Neural cell (in vitro differentiated cells): Measurements from ENCODE around the gene RECK. TPM values are rescaled to one million over a fixed set of nuclear protein-coding genes. Genes with fewer than 3 reads are reported as not detected.

Experiments used
- H2AFZ ChIP-seq: fragments of 200-600, 300-800 bp; sonication (generic), shearing (Covaris generic); 2 replicates; pipeline ENCODE4 v1.6.0; 2014; ENCODE audit warnings: low read depth, mild to moderate bottlenecking, antibody characterized with exemption, low read length, moderate library complexity
- H3F3A ChIP-seq: fragments of 200-600 bp; shearing (Covaris generic); 2 replicates; pipeline ENCODE4 v1.6.1; 2016; ENCODE audit warnings: mild to moderate bottlenecking, moderate library complexity, mixed read lengths, antibody characterized with exemption, low read length; ENCODE audit not compliant: insufficient read depth, poor library complexity, severe bottlenecking
- H3K27ac ChIP-seq: fragments of 200-600, 300-800 bp; sonication (generic), shearing (Covaris generic); 2 replicates; pipeline ENCODE4 v1.5.1; 2014; ENCODE audit warnings: mild to moderate bottlenecking, low read length, moderate library complexity
- H3K27me3 ChIP-seq: fragments of 300-800, 200-600 bp; sonication (generic), shearing (Covaris generic); 2 replicates; pipeline ENCODE4 v1.6.0; 2014; ENCODE audit warnings: mild to moderate bottlenecking, low read depth, low read length, moderate library complexity; ENCODE audit not compliant: insufficient read depth
- H3K36me3 ChIP-seq: fragments of 300-800, 200-600 bp; sonication (generic), shearing (Covaris generic); 2 replicates; pipeline ENCODE4 v1.5.1; 2014; ENCODE audit warnings: mild to moderate bottlenecking, antibody characterized with exemption, low read length, moderate library complexity; ENCODE audit not compliant: insufficient read depth
- H3K4me2 ChIP-seq: fragments of 300-800, 200-600 bp; sonication (generic), shearing (Covaris generic); 2 replicates; pipeline ENCODE4 v1.6.0; 2014; ENCODE audit warnings: mild to moderate bottlenecking, low read length
- H3K4me3 ChIP-seq: fragments of 300-800, 200-600 bp; sonication (generic), shearing (Covaris generic); 2 replicates; pipeline ENCODE4 v1.5.1; 2014; ENCODE audit warnings: mild to moderate bottlenecking, low read length, moderate library complexity
- H3K79me2 ChIP-seq: fragments of 200-600 bp; shearing (Covaris generic); replicated peaks from 2 replicates; pipeline ENCODE4 v1.6.0; 2014; ENCODE audit warnings: mild to moderate bottlenecking, low read length, moderate library complexity; ENCODE audit not compliant: insufficient read depth
- H3K9ac ChIP-seq: fragments of 300-800, 200-600 bp; sonication (generic), shearing (Covaris generic); 2 replicates; pipeline ENCODE4 v1.6.1; 2016; ENCODE audit warnings: mild to moderate bottlenecking, low read length, mixed read lengths
- H3K9me2 ChIP-seq: fragments of 200-600 bp; shearing (Covaris generic); 2 replicates; pipeline ENCODE4 v1.6.1; 2016; ENCODE audit warnings: mild to moderate bottlenecking, low read length, mixed read lengths; ENCODE audit not compliant: insufficient read depth
- H3K9me3 ChIP-seq: fragments of 200-600, 300-800 bp; sonication (generic), shearing (Covaris generic); 2 replicates; pipeline ENCODE4 v1.6.1; 2016; ENCODE audit warnings: mild to moderate bottlenecking, mixed run types, low read length, moderate library complexity, mixed read lengths
- H4K20me1 ChIP-seq: fragments of 200-600 bp; shearing (Covaris generic); 2 replicates; pipeline ENCODE4 v1.6.1; 2016; ENCODE audit warnings: mild to moderate bottlenecking, mixed run types; ENCODE audit not compliant: insufficient read depth
- CTCF ChIP-seq: fragments of 450-650 bp; IDR thresholded peaks from 2 replicates; pipeline ENCODE4 v1.5.1; 2014; ENCODE audit warnings: antibody characterized with exemption, mild to moderate bottlenecking, moderate library complexity; ENCODE audit not compliant: poor library complexity, severe bottlenecking
- EP300 ChIP-seq: fragments of 450-650 bp; conservative IDR thresholded peaks from 2 replicates; pipeline ENCODE4 v1.6.1; 2014; ENCODE audit warnings: antibody characterized with exemption, mild to moderate bottlenecking, moderate library complexity; ENCODE audit not compliant: poor library complexity, severe bottlenecking
- EZH2 ChIP-seq: fragments of 200-600, 300-800 bp; shearing (Covaris generic), sonication (generic); IDR thresholded peaks from 2 replicates; pipeline ENCODE4 v1.6.1; 2014; ENCODE audit warnings: antibody characterized with exemption, low read length, borderline replicate concordance, mild to moderate bottlenecking; ENCODE audit not compliant: insufficient read depth, poor library complexity, severe bottlenecking
- MXI1 ChIP-seq: fragments of 450-650 bp; conservative IDR thresholded peaks from 2 replicates; pipeline ENCODE4 v1.6.1; 2014; ENCODE audit warnings: antibody characterized with exemption, mild to moderate bottlenecking; ENCODE audit not compliant: poor library complexity, severe bottlenecking
- POLR2AphosphoS5 ChIP-seq: IDR thresholded peaks from 2 replicates; pipeline ENCODE4 v1.6.1; 2012
- RAD21 ChIP-seq: fragments of 450-650 bp; conservative IDR thresholded peaks from 2 replicates; pipeline ENCODE4 v1.6.1; 2014; ENCODE audit warnings: antibody characterized with exemption, mild to moderate bottlenecking, moderate library complexity
- REST ChIP-seq: IDR thresholded peaks from 2 replicates; pipeline ENCODE4 v1.6.1; 2012; ENCODE audit warnings: borderline replicate concordance
- SMC3 ChIP-seq: fragments of 450-650 bp; conservative IDR thresholded peaks from 2 replicates; pipeline ENCODE4 v1.6.1; 2014; ENCODE audit warnings: antibody characterized with exemption, mild to moderate bottlenecking, moderate library complexity; ENCODE audit not compliant: poor library complexity
- TAF1 ChIP-seq: IDR thresholded peaks from 2 replicates; pipeline ENCODE4 v1.6.1; 2012; ENCODE audit warnings: low read depth
- polyA plus RNA-seq: library from polyadenylated mRNA; depleted of rRNA; stranded (reverse); fragments of >200 nt; gene quantifications from 2 replicates; pipeline ENCODE4 v1.2.3, GENCODE V29; 2014

Gene RECK
- polyA plus RNA-seq, 1 donor from 2014 or later: 6.9 TPM

- Histone ChIP-seq H3K79me2 (no peaks in the 10 kb centered on the region), H3K36me3 (no peaks in the 10 kb centered on the region), H3K9ac (no peak overlapping the region), H3F3A (no peaks in the 10 kb centered on the region), H4K20me1 (no peaks in the 10 kb centered on the region), H3K9me3 (no peaks in the 10 kb centered on the region), H3K4me2 (no peak overlapping the region), H3K27ac (no peak overlapping the region), H2AFZ (no peak overlapping the region), H3K4me3 (no peak overlapping the region), H3K27me3 (no peaks in the 10 kb centered on the region), H3K9me2 (no peaks in the 10 kb centered on the region)
- TF ChIP-seq CTCF (no peak), RAD21 (no peak), REST (no peak), EZH2 (no peak), SMC3 (no peak), TAF1 (no peak), MXI1 (no peak), POLR2AphosphoS5 (no peak), EP300 (no peak)
Measured at GRCh38 chr9:36030871-36031270, 5.8 kb upstream of the RECK start.

GRCh38 chr9:36031774-36032555, 4.7 kb upstream of the RECK start:
- no peak overlapping the region for H3K4me3 ChIP-seq
- H3K36me3 ChIP-seq: no peaks in the 10 kb centered on the region
- H3K27me3 ChIP-seq: no peaks in the 10 kb centered on the region
- no peaks in the 10 kb centered on the region for H3F3A ChIP-seq
- no peaks in the 10 kb centered on the region for H3K9me3 ChIP-seq
- H4K20me1 ChIP-seq: no peaks in the 10 kb centered on the region
- H2AFZ ChIP-seq: no peak overlapping the region
- no peak overlapping the region for H3K4me2 ChIP-seq
- no peak overlapping the region for H3K9ac ChIP-seq
- TF ChIP-seq POLR2AphosphoS5 (no peak), MXI1 (no peak)
- no peaks in the 10 kb centered on the region for H3K9me2 ChIP-seq
- H3K27ac ChIP-seq: no peak overlapping the region
- H3K79me2 ChIP-seq: no peaks in the 10 kb centered on the region
